HCT116 (cell line): ENCODE measurements around the gene TNFAIP8L3. TPM values are rescaled to one million over a fixed set of nuclear protein-coding genes. Genes with fewer than 3 reads are reported as not detected.

ENCODE experiments used
- ATAC-seq: fragments of 200-7000 bp; cut with Tn5 transposase; 2 replicates; pipeline ENCODE4 v1.9.1; 2020; ENCODE audit warnings: mild to moderate bottlenecking, moderate library complexity
- BruUV-seq: library from RNA; stranded (reverse); fragments of 400-500 nt; replicated peaks from 2 replicates; lab custom pipeline; 2021; lab: Mats Ljungman, UMichigan
- CTCF ChIA-PET: fragments of 300-600 bp; sonication (Branson Sonifier 250); formaldehyde crosslinking; loops from one replicate; lab custom pipeline; 2021; ENCODE audit warnings: antibody characterized with exemption; lab: Charles Lee
- POLR2A ChIA-PET: fragments of 300-600, 350-600 bp; sonication (Branson Sonifier 250); formaldehyde crosslinking; loops from one replicate; lab custom pipeline; 2021; ENCODE audit warnings: antibody characterized with exemption; lab: Charles Lee
- RAD21 ChIA-PET, 2 experiments: fragments of 300-600 bp; sonication (Branson Sonifier 250); formaldehyde crosslinking; loops; one replicate each; lab custom pipeline; 2023; ENCODE audit warnings: low total read pairs in 2 of 2; ENCODE audit not compliant: uncharacterized antibody in 2 of 2, unreplicated experiment in 2 of 2, low non-redundant PET in 1 of 2; lab: Charles Lee
- DNase-seq: peaks from one replicate; pipeline ENCODE4 v3.0.0-alpha.2; 2010; ENCODE audit warnings: low read depth, low spot score
- H2AFZ ChIP-seq: fragments of 200-600 bp; shearing (Covaris generic), sonication (generic); 2 replicates; pipeline ENCODE4 v1.6.1; 2017; ENCODE audit warnings: low read depth, mixed run types, mixed read lengths, antibody characterized with exemption, low read length; ENCODE audit not compliant: poor library complexity, severe bottlenecking
- H3K27ac ChIP-seq: 2 replicates; pipeline ENCODE4 v1.5.1; 2012; ENCODE audit warnings: low read depth, low read length
- H3K27me3 ChIP-seq: fragments of 200-600 bp; sonication (generic); 2 replicates; pipeline ENCODE4 v1.6.1; 2016; ENCODE audit warnings: mixed run types, low read length, mixed read lengths; ENCODE audit not compliant: insufficient read depth
- H3K36me3 ChIP-seq, 2 experiments: fragments of 200-500 bp in 1 of 2; fragments of 200-600 bp in 1 of 2; sonication (Bioruptor generic) in 1 of 2; sonication (generic) in 1 of 2; 2 replicates each; pipeline versions ENCODE4 v1.5.1 to v1.6.1; 2014 to 2016; ENCODE audit warnings: low read length in 2 of 2, inconsistent platforms in 1 of 2, mixed read lengths in 1 of 2, mixed run types in 1 of 2; ENCODE audit not compliant: insufficient read depth in 2 of 2, control insufficient read depth in 1 of 2
- H3K4me1 ChIP-seq, 2 experiments: fragments of 200-600 bp in 1 of 2; sonication (generic) in 1 of 2; 2 replicates each; pipeline versions ENCODE4 v1.5.1 to v1.6.1; 2012 to 2017; ENCODE audit warnings: low read length in 2 of 2, inconsistent platforms in 1 of 2, mild to moderate bottlenecking in 1 of 2, mixed read lengths in 1 of 2, mixed run types in 1 of 2, moderate library complexity in 1 of 2; ENCODE audit not compliant: insufficient read depth in 2 of 2, control insufficient read depth in 1 of 2
- H3K4me2 ChIP-seq: fragments of 200-600 bp; sonication (generic); 2 replicates; pipeline ENCODE4 v1.6.1; 2017; ENCODE audit warnings: mixed run types, low read length, mixed read lengths
- H3K4me3 ChIP-seq, 2 experiments: fragments of 200-600 bp in 1 of 2; sonication (generic) in 1 of 2; replicated peaks in 1 of 2; 2 replicates each; pipeline ENCODE4 v1.5.1; 2011 to 2016; ENCODE audit warnings: low read length in 2 of 2, control low read depth in 1 of 2, low read depth in 1 of 2, mild to moderate bottlenecking in 1 of 2, mixed read lengths in 1 of 2, mixed run types in 1 of 2
- H3K79me2 ChIP-seq: fragments of 200-600 bp; sonication (generic); 2 replicates; pipeline ENCODE4 v1.6.1; 2017; ENCODE audit warnings: mild to moderate bottlenecking, mixed run types, low read length, moderate library complexity, mixed read lengths; ENCODE audit not compliant: insufficient read depth
- H3K9ac ChIP-seq: fragments of 200-600 bp; sonication (generic); 2 replicates; pipeline ENCODE4 v1.6.1; 2016; ENCODE audit warnings: low read length, mixed read lengths
- H3K9me2 ChIP-seq: fragments of 200-600 bp; sonication (generic), shearing (Covaris generic); 2 replicates; pipeline ENCODE4 v1.6.1; 2017; ENCODE audit warnings: mixed run types, mild to moderate bottlenecking, moderate library complexity; ENCODE audit not compliant: insufficient read depth
- H3K9me3 ChIP-seq, 2 experiments: fragments of 200-500 bp in 1 of 2; fragments of 200-600 bp in 1 of 2; sonication (Bioruptor generic) in 1 of 2; sonication (generic) in 1 of 2; 2 replicates each; pipeline ENCODE4 v1.6.1; 2014 to 2017; ENCODE audit warnings: low read length in 2 of 2, mixed read lengths in 2 of 2, inconsistent platforms in 1 of 2, low read depth in 1 of 2, mild to moderate bottlenecking in 1 of 2, mixed run types in 1 of 2, moderate library complexity in 1 of 2; ENCODE audit not compliant: control insufficient read depth in 1 of 2, insufficient read depth in 1 of 2
- H4K20me1 ChIP-seq: fragments of 200-600 bp; sonication (generic), shearing (Covaris generic); 2 replicates; pipeline ENCODE4 v1.6.1; 2017; ENCODE audit warnings: mixed run types, mild to moderate bottlenecking, moderate library complexity; ENCODE audit not compliant: insufficient read depth
- CBX3 ChIP-seq: IDR thresholded peaks from 2 replicates; pipeline ENCODE4 v1.6.1; 2012; ENCODE audit warnings: low read depth
- ELF1 ChIP-seq: IDR thresholded peaks from 2 replicates; pipeline ENCODE4 v1.6.1; 2012; ENCODE audit warnings: low read depth, borderline replicate concordance
- EZH2phosphoT487 ChIP-seq: fragments of 200-600 bp; IDR thresholded peaks from 2 replicates; pipeline ENCODE4 v1.6.1; 2018; ENCODE audit warnings: antibody characterized with exemption, borderline replicate concordance
- FOSL1 ChIP-seq: IDR thresholded peaks from 2 replicates; pipeline ENCODE4 v1.6.1; 2012; ENCODE audit warnings: low read depth
- POLR2A ChIP-seq: IDR thresholded peaks from 2 replicates; pipeline ENCODE4 v1.7.0; 2011; ENCODE audit warnings: borderline replicate concordance; ENCODE audit not compliant: insufficient read depth, insufficient read length; ENCODE audit errors: extremely low read depth
- SIN3A ChIP-seq: IDR thresholded peaks from 2 replicates; pipeline ENCODE4 v1.6.1; 2012; ENCODE audit warnings: low read depth
- SP1 ChIP-seq: IDR thresholded peaks from 2 replicates; pipeline ENCODE4 v1.6.1; 2012; ENCODE audit warnings: low read depth
- SRF ChIP-seq: IDR thresholded peaks from 2 replicates; pipeline ENCODE4 v1.6.1; 2012; ENCODE audit warnings: low read depth
- YY1 ChIP-seq: IDR thresholded peaks from 2 replicates; pipeline ENCODE4 v1.6.1; 2011; ENCODE audit warnings: low read length, low read depth, moderate library complexity, mild to moderate bottlenecking; ENCODE audit not compliant: insufficient replicate concordance; ENCODE audit errors: extremely low read depth
- ZNF274 ChIP-seq: fragments of 200-500 bp; sonication (Bioruptor generic); IDR thresholded peaks from 2 replicates; pipeline ENCODE4 v1.6.1; 2014; ENCODE audit warnings: mild to moderate bottlenecking, low read depth, low read length, inconsistent platforms
- intact Hi-C: fragments of 100-400 bp; cut with micrococcal nuclease; formaldehyde crosslinking; loops from 2 replicates; pipeline ENCODE4 v1.10.0; 2022
- total RNA-seq: library from RNA; stranded (reverse); gene quantifications from one replicate; pipeline ENCODE4 v1.2.1, GENCODE V29; 2021; ENCODE audit not compliant: unreplicated experiment
- TF ChIP-seq, protein P1 (sequence below): IDR thresholded peaks from 2 replicates; pipeline ENCODE4 v1.6.1; 2012
- TF ChIP-seq, protein P2 (sequence below), 3 experiments: fragments of 200-600 bp in 1 of 3; sonication (generic) in 1 of 3; IDR thresholded peaks in 2 of 3; conservative IDR thresholded peaks in 1 of 3; 2 replicates each; pipeline ENCODE4 v1.5.1; 2012 to 2017; ENCODE audit warnings: low read depth in 2 of 3, low read length in 2 of 3, antibody characterized with exemption in 1 of 3, borderline replicate concordance in 1 of 3, control low read depth in 1 of 3, mild to moderate bottlenecking in 1 of 3, mixed read lengths in 1 of 3, mixed run types in 1 of 3, moderate library complexity in 1 of 3; ENCODE audit not compliant: insufficient read depth in 1 of 3
- TF ChIP-seq, protein P3 (sequence below): IDR thresholded peaks from 2 replicates; pipeline ENCODE4 v1.6.1; 2012; ENCODE audit warnings: low read depth
- TF ChIP-seq, protein P4 (sequence below): IDR thresholded peaks from 2 replicates; pipeline ENCODE4 v1.6.1; 2012
- TF ChIP-seq, protein P5 (sequence below): IDR thresholded peaks from 2 replicates; pipeline ENCODE4 v1.6.1; 2011; ENCODE audit warnings: mild to moderate bottlenecking, low read length, moderate library complexity; ENCODE audit not compliant: insufficient replicate concordance; ENCODE audit errors: extremely low read depth

TNFAIP8L3 gene
- total RNA-seq, 1 experiment from 2014 or later, result 0.47 TPM

DNA sequence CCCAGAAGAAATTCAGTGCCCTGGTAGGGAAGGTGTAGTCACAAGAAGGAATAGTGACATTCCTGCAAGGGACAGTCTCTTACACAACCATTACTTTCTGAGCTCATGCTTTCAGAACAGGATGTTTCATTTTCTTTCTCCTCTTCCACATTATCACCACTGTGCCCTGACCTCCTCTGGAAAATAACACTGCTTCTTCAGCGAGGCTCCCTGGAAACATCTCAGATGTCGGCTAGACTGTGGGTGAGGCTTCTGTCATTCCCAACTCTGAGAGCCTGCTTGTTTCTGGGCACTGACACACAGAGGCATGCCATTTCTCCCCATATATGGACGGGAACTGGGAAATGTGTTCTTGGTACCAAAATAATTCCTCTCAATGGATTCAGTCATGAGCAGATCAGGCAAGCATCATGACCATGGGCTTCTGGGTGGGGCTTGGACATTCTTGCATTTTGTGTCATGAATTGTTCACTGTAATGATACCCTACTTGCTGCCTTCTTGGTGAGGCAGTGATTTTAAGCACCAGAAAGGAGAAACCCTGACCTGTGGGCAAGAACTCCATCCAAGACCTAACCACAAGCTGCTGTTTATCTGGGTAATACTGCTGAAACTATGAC lies 14.3 kb upstream of the TNFAIP8L3 start:
- Histone ChIP-seq H3K9ac (no peak overlapping the region), H2AFZ (no peak overlapping the region), H3K27me3 (no peaks in the 10 kb centered on the region), H3K4me3 (no peak overlapping the region), H3K36me3 (no peaks in the 10 kb centered on the region), H3K27ac (no peak overlapping the region), H3K79me2 (no peaks in the 10 kb centered on the region), H3K4me1 (peaks cover 0 to 4% of the 10 kb centered on the region in 2 experiments; a peak in 1 of 4 replicates), H3K4me2 (no peak overlapping the region), H3K9me2 (no peaks in the 10 kb centered on the region), H3K9me3 (no peaks in the 10 kb centered on the region), H4K20me1 (no peaks in the 10 kb centered on the region)
- no peak for ATAC-seq
- ChIA-PET CTCF (no interaction called here), POLR2A (no interaction called here), RAD21 (no interaction called here)
- BruUV-seq, result no TSS peak
- intact Hi-C loops, result no loop called here
- DNase-seq, result no peak
- TF ChIP-seq, protein P1, sequence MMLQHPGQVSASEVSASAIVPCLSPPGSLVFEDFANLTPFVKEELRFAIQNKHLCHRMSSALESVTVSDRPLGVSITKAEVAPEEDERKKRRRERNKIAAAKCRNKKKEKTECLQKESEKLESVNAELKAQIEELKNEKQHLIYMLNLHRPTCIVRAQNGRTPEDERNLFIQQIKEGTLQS, result no peak
- TF ChIP-seq, protein P2, sequence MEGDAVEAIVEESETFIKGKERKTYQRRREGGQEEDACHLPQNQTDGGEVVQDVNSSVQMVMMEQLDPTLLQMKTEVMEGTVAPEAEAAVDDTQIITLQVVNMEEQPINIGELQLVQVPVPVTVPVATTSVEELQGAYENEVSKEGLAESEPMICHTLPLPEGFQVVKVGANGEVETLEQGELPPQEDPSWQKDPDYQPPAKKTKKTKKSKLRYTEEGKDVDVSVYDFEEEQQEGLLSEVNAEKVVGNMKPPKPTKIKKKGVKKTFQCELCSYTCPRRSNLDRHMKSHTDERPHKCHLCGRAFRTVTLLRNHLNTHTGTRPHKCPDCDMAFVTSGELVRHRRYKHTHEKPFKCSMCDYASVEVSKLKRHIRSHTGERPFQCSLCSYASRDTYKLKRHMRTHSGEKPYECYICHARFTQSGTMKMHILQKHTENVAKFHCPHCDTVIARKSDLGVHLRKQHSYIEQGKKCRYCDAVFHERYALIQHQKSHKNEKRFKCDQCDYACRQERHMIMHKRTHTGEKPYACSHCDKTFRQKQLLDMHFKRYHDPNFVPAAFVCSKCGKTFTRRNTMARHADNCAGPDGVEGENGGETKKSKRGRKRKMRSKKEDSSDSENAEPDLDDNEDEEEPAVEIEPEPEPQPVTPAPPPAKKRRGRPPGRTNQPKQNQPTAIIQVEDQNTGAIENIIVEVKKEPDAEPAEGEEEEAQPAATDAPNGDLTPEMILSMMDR (IDR thresholded peaks at IDR 0.05 in 2 of 3, conservative IDR thresholded peaks at IDR 0.05 in 1 of 3; ENCODE audit: borderline replicate concordance in 1 of 3, insufficient read depth in 1 of 3, low read depth in 2 of 3, low read length in 2 of 3), result no peak
- TF ChIP-seq SIN3A (no peak), CBX3 (no peak), POLR2A (no peak), YY1 (no peak), FOSL1 (no peak), EZH2phosphoT487 (no peak), ELF1 (no peak), SP1 (no peak), SRF (no peak), ZNF274 (no peak)
- TF ChIP-seq, protein P3, sequence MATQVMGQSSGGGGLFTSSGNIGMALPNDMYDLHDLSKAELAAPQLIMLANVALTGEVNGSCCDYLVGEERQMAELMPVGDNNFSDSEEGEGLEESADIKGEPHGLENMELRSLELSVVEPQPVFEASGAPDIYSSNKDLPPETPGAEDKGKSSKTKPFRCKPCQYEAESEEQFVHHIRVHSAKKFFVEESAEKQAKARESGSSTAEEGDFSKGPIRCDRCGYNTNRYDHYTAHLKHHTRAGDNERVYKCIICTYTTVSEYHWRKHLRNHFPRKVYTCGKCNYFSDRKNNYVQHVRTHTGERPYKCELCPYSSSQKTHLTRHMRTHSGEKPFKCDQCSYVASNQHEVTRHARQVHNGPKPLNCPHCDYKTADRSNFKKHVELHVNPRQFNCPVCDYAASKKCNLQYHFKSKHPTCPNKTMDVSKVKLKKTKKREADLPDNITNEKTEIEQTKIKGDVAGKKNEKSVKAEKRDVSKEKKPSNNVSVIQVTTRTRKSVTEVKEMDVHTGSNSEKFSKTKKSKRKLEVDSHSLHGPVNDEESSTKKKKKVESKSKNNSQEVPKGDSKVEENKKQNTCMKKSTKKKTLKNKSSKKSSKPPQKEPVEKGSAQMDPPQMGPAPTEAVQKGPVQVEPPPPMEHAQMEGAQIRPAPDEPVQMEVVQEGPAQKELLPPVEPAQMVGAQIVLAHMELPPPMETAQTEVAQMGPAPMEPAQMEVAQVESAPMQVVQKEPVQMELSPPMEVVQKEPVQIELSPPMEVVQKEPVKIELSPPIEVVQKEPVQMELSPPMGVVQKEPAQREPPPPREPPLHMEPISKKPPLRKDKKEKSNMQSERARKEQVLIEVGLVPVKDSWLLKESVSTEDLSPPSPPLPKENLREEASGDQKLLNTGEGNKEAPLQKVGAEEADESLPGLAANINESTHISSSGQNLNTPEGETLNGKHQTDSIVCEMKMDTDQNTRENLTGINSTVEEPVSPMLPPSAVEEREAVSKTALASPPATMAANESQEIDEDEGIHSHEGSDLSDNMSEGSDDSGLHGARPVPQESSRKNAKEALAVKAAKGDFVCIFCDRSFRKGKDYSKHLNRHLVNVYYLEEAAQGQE, result no peak
- TF ChIP-seq, protein P4, sequence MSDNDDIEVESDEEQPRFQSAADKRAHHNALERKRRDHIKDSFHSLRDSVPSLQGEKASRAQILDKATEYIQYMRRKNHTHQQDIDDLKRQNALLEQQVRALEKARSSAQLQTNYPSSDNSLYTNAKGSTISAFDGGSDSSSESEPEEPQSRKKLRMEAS, result no peak
- TF ChIP-seq, protein P5, sequence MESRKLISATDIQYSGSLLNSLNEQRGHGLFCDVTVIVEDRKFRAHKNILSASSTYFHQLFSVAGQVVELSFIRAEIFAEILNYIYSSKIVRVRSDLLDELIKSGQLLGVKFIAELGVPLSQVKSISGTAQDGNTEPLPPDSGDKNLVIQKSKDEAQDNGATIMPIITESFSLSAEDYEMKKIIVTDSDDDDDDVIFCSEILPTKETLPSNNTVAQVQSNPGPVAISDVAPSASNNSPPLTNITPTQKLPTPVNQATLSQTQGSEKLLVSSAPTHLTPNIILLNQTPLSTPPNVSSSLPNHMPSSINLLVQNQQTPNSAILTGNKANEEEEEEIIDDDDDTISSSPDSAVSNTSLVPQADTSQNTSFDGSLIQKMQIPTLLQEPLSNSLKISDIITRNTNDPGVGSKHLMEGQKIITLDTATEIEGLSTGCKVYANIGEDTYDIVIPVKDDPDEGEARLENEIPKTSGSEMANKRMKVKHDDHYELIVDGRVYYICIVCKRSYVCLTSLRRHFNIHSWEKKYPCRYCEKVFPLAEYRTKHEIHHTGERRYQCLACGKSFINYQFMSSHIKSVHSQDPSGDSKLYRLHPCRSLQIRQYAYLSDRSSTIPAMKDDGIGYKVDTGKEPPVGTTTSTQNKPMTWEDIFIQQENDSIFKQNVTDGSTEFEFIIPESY, result no peak
